Measurements from ENCODE around the gene PLOD3. TPM values are rescaled to one million over a fixed set of nuclear protein-coding genes. Genes with fewer than 3 reads are reported as not detected.
A peak's percentile ranks its signal among the peaks of the same experiment; 100 is the strongest.

Gene PLOD3
- total RNA-seq, 1 experiment from 2014 or later: 74.5 TPM

DNA sequence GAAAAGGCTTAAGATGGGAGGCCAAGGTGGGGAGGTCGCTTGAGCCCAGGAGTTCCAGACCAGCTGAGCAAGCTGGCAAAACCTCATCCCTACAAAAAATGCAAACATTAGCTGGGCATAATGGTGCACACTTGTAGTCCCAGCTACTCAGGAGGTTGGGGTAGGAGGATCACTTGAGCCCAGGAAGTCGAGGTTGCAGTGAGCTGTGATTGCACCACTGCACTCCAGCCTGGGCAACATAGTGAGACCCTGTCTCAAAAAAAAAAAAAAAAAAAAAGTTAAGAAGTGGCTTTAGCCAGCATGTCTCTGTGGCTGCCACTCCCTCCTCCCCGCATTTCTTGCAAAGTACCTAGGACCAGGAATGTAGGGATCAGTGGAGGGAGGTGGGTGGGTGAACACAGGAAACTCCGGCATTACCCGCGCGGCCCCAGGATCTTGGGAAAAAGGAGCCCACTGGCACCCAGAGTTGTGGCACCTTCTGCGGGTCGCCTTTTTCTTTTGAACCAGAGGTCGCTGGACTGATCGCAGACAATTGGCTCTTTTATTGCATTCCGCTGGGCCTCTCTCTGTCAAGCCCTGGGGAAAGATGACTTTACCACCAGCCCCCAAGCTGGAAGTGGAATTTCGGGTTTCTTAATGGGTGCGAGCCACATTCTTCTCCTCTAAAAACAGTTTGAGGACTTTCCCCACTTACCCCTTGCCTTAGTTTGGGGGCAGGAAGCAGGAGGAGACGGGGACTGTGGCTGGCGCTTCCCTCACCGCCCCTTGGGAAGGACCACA, 55.5 kb downstream of the PLOD3 start:
- peaks cover 29% of the 10 kb centered on the region for H3K23me2 ChIP-seq (ENCODE audit: insufficient read length, low read depth, low read length, poor library complexity, severe bottlenecking)
- no peak overlapping the region for H3K18ac ChIP-seq (ENCODE audit: insufficient read length, low read depth, low read length)
- H3K9ac ChIP-seq (ENCODE audit: extremely low read depth, insufficient read length, low read length): no peak overlapping the region
- H2BK20ac ChIP-seq (ENCODE audit: low read depth, low read length, poor library complexity, severe bottlenecking): no peak overlapping the region
- no peak overlapping the region for H3K4ac ChIP-seq (ENCODE audit: low read depth, low read length)
- no peaks in the 10 kb centered on the region for H3K9me3 ChIP-seq (ENCODE audit: control insufficient read depth, low read depth, low read length)
- no peak overlapping the region for H3K56ac ChIP-seq (ENCODE audit: insufficient read length, low read depth, low read length)
- H3K23ac ChIP-seq (ENCODE audit: insufficient read length, low read depth, low read length): no peak overlapping the region
- no CpG with 5 or more reads among the region's 17 CpGs for WGBS (ENCODE audit: extremely low coverage, insufficient read length, low lambda C conversion rate)
- Mint-ChIP-seq H3K4me1 (peaks cover 39 to 57% of the 10 kb centered on the region in 2 experiments), H3K36me3 (ENCODE audit: insufficient read depth in 1 of 3, low read depth in 3 of 3) (peaks cover 0 to 21% (median 18%) of the 10 kb centered on the region in 3 experiments; a peak in 4 of 7 replicates), H3K9me3 (no peaks in the 10 kb centered on the region; a peak in 1 of 5 replicates), H3K27me3 (ENCODE audit: low read depth) (peaks cover 21% of the 10 kb centered on the region), H3K27ac (peak overlapping the region in 1 of 3 experiments; percentile 92; a peak in 2 of 7 replicates), H3K4me3 (peak overlapping the region; percentile 79 to 87)
- H3K79me2 ChIP-seq (ENCODE audit: insufficient read depth, low read length): no peaks in the 10 kb centered on the region
- no peaks in the 10 kb centered on the region for H4K20me1 ChIP-seq (ENCODE audit: control insufficient read depth, insufficient read depth, insufficient read length)
- peaks cover 7% of the 10 kb centered on the region; the same call in 1 of the 2 replicates for H3K4me1 ChIP-seq (ENCODE audit: insufficient read depth, low read length)
- no peak overlapping the region for H4K5ac ChIP-seq (ENCODE audit: insufficient read length, low read depth, low read length)
- no peak overlapping the region for H4K91ac ChIP-seq (ENCODE audit: insufficient read length, low read depth, low read length)
- no peak overlapping the region for H2BK120ac ChIP-seq (ENCODE audit: low read depth, low read length, poor library complexity, severe bottlenecking)
- no peak overlapping the region; the same call in 1 of the 2 replicates for H3K14ac ChIP-seq (ENCODE audit: insufficient read depth, low read length)
- no peak overlapping the region for H2BK15ac ChIP-seq (ENCODE audit: low read depth, low read length)
- H3K4me2 ChIP-seq (ENCODE audit: insufficient read depth, insufficient read length, low read length): peak overlapping the region; percentile 65
- H3T11ph ChIP-seq (ENCODE audit: low read length): no peak overlapping the region
- no peak for TF ChIP-seq CTCF (conservative IDR thresholded peaks at IDR 0.05)
- no peak overlapping the region for H4K8ac ChIP-seq (replicated peaks; ENCODE audit: insufficient read length, low read depth, low read length)
- H3K27ac ChIP-seq (ENCODE audit: insufficient read length, low read depth, low read length): no peak overlapping the region
- no peaks in the 10 kb centered on the region; the same call in 1 of the 2 replicates for H3K27me3 ChIP-seq (ENCODE audit: insufficient read depth, low read length)
- no peak overlapping the region for H2BK5ac ChIP-seq (ENCODE audit: insufficient read length, low read length)
- no peak overlapping the region for H2AFZ ChIP-seq (ENCODE audit: low read length)
- no peaks in the 10 kb centered on the region for H3K79me1 ChIP-seq (ENCODE audit: insufficient read depth, low read depth, low read length, poor library complexity, severe bottlenecking)
- H2AK5ac ChIP-seq (ENCODE audit: insufficient read length, low read length): no peak overlapping the region
- no peak for DNase-seq
- no peak overlapping the region for H2BK12ac ChIP-seq (ENCODE audit: insufficient read length, low read depth, low read length)

All from H9 (cell line).